MV-4-11 (cell line): Measurements from ENCODE around the gene ADAMTS7.
A peak's percentile ranks its signal among the peaks of the same experiment; 100 is the strongest.
"Not testable (repeated sequence)": the region's sequence is repeated elsewhere in the genome, so short reads cannot be mapped to it uniquely, and the experiment has no call there.

Experiments used
- DNase-seq: peaks from one replicate; lab custom pipeline; 2025; lab: John Stamatoyannopoulos, UW

The ADAMTS7 gene

DNA sequence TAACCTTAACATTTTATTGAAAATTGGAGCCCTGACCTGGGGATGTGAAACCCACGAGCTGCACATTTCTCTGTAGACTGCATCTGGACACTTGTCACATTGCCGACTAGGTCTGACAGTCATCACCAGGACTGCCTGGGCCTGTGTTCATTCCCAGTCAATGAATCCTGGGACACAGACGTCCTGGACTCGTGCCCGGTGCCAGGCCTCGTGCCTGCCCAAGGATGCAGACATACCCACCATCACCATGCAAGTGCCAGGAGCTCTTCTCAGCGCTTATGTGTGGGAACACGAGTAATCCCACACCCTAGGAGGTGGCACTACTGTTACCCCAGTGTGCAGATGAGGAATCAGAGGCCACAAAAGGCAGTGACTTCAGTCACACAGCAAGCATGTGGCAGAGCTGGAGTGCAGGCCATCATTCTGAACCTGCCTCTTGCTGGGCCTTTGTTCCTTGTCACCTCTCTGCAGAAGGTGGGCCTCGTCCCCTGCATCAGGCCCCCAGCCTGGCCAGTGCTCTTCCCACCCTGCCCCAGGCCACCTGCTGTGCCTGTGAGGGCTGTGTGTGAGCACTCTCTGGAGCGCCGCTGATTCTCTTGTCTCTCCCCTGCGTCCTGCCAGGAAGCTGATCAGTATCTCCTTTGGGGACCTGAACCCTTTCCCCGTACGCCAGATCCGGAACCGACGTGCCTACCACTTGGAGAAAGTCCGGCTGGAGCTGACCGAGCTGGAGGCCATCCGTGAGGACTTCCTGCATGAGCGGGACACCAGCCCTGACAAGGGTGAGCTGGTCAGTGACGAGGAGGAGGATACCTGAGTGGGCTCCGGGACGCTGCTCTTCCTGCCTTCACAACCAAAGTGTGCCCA, 58.5 kb downstream of the ADAMTS7 start:
- no peak for DNase-seq

DNA sequence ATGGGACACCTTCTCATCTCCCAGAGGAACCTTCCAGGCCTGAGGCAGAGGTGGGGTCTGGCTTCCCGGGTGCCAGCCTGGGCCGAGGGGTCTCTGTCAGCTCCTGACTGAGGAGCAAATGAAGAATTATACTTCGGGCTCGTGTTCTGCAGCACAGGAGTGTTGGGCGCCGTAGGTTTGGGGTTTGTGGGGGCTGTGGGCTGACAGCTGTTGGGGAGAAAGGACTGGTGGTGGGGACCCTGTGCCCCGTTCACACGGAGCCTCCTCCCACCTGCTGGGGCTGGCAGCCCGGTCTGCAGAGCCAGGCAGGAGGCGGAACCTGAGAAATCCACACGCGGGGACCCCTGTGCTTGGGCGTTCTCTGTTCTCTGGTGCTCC, 59.7 kb downstream of the ADAMTS7 start:
- no peak for DNase-seq

DNA sequence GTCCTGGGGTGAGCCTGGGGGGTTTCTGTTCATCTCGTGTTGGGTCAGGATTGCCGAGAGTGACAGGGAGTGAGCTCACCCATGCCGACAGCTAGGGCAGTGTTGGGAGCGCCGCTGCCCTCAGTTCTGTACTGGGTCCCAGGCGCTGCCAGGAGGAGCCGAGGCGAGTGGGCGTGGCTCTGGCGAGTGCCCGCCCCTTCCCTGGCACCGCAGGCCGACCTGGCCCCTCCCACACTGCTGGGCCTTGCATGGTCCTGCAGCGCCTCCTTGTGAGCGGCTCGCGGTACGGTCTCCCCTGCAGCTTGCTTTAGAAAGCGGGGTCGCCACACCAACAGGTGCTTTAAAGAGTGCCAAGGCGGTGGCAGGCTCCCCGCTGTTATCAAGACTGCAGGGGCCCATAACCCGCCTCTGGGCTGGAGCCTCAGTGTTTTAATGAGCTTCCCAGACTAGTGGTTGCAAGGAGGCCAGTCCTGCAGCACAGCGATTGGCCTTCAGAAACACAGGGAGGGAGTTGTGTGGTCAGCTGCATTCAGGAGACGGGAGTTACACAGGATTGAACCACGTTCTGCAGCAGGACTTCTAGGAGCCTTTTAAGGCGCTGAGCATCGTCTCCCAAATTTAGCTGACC, 60.2 kb downstream of the ADAMTS7 start:
- peak; percentile 82 for DNase-seq

DNA sequence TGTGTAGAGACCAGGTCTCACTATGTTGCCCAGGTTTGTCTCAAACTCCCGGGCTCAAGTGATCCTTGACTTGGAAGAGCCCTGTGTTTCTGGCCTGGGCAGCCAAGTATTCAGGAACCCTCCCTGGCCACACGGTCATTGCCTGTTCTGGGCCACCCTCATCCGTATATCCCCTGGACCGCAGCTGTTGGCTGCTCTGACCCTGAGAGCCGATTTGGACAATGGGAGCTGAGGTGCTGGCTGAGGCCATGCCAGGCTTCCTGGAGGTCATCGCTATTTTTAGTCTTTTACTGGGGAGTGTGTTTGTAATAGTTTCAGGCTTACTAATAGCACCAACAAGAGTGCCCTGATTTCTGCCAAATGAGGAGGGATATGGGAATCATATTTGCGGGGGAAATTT, 60.7 kb downstream of the ADAMTS7 start:
- no peak for DNase-seq

DNA sequence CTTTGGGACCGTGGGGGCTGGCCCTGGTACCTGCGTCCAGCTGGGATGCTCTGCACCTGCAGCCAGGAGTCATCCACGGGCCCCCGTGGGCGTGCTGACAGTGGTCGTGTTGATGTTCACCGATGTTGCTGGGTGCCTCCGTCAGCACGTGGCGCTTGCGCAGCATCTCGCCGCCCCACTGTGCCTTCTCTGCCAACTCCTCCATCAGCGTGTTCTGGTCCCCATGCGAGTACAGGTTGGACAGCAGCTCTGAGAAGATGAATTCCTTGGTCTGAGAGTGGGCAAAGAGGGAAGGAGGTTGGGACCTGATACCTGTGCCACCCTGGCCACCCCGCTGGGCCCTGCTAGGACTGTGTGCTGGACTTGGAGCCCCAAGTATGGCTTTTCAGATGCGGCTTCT, 61.4 kb downstream of the ADAMTS7 start:
- no peak for DNase-seq

DNA sequence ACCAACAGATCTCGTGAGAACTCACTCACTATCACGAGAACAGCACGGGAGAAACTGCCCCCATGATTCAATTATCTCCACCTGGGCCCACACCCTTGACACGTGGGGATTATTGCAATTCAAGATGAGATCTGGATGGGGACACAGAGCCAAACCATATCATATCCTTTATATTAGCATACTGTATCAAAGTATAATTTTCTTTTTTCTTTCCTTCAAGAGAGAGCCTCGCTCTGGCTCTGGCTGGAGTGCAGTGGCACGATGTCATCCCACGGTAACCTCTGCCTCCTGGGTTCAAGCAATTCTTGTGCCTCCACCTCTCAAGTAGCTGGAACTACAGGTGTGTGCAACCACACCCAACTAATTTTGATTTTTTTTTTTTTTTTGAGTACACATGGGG, 63.4 kb downstream of the ADAMTS7 start:
- not testable (repeated sequence) for DNase-seq

DNA sequence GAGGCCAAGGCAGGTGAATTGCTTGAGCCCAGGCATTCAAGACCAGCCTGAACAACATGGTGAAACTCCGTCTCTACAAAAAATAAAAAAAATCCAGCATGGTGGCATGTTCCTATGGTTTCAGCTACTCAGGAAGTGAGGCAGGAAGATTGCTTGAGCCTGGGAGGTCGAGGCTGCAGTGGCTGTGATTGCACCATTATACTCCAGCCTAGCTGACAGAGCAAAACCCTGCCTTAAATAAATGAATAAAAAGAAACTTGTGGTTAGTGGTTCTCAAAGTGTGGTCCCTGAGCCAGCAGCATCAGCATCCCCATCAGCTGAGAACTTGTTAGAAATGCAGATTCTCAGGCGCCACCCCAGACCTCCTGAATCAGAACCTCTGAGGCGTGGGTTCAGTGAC, 69.6 kb downstream of the ADAMTS7 start:
- DNase-seq, result not testable (repeated sequence)

DNA sequence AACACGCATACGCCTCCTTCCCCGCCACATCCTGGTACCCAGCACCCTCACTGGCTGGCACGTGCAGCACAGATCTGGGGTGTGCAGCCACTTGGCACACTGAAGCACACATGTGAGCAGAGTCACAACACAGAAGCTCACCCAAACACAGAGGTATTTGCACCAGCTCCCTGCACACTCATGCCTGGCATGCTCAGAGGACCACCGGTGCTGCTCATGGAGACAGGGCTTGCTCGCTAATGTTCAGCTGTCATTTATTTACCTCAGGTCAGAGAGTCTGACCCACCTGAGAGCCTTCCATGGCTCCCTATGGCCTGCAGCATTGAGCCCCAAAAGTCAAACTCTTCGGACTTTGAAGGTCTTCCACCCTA, 70.4 kb downstream of the ADAMTS7 start:
- no peak for DNase-seq

DNA sequence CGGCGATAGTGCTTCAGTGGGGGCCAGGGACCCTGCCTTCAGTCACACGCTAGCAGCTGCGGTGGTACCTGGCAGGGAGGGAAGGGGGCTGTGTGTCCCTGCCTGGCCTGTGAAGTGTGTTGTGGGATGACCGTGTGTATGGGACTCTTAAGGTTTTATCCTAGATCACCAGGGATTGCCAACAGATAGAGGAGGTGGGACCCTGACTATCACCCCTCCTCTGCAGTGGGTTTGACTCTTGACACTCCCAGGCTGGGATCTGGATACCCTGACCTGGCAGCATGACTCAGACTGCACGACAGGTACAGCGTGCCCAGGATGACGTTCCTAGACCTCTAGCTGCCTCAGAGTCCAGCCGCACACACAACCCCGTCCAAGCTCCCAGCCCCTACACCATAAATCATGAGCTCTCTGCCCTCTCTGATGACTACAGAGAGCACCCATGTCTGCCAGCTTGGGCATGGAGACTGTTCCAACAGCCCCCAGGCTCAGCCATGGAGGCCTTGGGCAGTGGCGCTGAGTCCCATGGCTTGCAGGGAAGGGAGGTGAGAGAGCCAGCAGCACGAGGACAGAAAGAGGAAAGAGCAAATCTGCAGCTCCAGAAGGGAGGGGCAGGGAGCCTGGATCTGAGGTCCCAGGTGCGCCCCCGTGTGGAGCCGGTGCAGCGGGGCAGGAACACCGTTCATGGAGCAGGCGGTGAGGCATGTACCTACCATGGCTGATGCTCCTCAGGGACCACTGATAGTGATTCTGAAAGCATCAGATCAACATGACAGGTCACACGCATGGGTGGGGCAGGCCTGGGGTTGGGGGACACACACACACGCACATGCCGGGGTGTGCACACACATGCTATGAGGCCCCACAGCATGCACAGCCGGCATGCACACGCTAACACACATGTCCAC, 71.0 kb downstream of the ADAMTS7 start:
- peak; percentile 76 for DNase-seq

DNA sequence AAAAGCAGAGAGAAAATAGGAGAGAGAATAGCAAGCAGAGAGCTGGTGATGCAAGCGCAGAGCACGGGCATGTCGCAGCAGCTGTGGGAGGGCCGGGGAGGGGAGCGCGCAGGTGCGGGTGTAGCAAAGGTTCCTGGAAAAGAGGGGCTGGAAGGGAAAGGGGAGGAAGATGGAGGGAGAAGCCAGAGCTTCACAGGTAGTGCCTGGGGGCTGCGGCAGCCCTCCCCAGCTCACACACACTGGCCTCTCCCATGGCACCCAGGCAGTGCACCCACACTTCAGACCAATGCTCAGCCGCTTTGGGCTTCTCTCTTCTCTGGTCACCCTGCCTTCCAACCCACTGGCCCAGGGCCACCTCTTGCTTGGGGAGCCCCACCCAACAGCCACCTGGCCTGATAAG, 72.1 kb downstream of the ADAMTS7 start:
- no peak for DNase-seq

DNA sequence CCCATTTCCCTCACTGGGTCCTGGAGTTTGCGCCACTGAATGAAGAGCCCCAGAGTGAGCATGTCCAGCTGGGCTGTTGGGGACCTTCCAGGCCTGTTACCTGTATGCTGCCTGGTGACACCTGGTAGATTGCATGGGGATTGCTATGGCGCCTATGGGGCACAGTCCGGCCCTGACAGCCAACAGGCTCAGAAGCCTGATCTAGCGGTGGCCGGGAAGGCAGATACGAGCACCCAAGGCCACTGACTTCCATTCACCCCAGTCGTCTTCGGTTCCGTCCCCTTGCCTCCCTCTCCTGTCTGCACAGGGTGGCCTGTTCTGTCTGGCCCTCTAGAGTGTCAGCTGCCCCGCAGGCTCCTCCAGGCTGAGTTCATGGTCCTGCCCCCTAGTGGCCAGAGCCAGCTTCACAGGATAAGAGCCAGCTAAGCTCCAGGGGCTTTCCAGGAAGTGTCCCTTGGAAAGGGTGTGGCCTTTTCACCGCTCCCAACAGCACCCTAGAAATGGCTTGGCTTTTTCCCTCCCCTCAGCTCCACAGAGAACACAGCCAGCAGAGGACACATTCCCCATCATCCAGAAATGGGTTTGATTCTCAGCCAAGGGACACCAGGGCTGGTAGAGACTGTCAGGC, 73.2 kb downstream of the ADAMTS7 start:
- DNase-seq, result peak; percentile 48

DNA sequence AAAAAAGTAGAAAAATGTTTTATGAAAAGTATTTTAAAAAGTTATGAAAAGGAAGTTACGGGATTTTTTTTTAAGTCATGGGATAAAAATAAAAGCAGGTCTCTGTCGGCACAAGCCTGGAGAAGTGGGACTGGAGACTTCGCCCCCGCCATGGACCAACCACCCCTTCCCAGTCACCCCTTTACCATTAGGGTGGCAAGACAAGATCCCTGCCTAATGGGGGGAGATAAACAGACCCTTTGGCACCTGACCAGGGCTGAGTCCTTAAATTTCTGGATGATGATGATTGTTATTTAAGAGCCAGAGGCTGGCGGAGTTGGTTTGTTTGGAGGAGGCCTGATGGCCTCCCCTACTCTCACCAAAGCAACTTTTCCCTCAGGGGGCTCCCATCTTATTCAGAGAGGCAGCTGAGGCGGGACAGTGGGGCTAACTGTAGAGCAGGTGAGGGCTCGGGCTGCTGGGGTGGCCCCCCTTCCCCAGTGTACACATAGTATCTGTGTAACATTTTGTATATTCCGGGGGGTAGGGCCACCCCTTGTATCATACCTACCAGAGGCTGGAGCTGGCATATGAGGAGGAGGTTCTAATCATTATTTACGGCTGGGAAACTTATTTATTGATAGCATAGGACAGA, 74.0 kb downstream of the ADAMTS7 start:
- DNase-seq, result no peak

DNA sequence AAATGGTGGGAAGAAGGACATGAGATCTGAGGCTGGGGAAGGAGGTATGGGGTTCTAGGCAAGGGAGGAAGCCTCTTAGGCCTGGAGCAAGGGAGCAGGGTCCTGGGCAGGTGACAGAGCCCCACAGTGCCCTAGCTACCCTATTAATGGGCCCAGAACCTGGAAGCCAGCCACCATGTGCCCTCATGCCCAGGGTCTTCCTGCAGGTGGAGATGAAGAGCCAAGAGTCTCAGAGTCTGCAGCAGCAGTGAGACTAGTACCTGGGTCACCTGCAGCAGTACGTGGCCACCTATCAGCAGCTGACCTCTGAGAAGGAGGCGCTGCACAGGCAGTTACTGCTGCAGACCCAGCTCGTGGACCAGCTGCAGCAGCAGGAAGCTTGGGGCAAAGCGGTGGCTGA, 75.0 kb downstream of the ADAMTS7 start:
- DNase-seq, result not testable (repeated sequence)

DNA sequence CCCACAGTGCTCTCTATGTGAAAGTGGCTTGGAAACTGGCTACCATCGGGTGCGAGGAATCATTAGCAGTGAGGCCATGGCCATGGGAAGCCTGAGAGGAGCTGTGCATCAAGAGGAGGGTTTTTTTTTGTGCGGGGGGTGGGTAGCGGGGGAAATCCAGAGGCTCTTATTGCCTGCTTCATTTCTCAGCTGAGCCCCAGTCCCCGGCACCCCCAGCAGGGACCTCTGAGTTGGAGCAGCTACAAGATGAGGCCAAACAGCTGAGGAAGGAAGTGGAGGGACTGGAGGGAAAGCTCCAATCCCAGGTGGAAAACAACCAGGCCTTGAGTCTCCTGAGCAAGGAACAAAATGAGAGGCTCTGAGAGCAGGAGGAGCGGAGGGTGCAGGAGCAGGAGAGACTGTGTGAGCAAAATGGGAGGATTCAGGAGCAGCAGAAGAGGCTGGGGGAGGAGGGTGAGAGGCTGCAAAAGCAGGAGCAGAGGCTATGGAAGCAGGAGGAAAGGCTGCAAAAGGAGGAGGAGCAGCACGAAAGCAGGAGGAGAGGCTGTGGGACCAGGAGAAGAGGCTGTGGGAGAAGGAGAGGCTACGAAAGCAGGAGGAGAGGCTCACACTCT, 76.7 kb downstream of the ADAMTS7 start:
- no peak for DNase-seq

DNA sequence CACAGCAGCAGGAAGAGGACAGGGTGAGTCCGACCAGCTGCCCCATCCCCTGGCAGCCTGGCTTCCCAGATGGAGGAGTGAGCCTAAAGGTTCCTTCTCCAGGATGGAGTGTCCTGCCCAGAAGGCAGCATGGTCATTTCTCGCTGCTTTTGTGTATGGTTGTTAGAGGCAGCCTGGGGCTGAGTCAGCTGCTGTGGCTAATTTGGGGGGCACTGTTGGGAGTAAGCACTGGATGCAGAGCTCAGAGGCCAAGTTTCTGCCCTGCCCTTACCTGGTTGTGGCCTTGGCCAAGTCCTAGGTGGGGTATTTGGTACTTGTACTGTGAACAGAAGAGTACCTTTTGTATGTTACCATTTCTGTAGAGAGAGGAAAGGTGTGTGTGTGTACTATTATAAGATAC, 78.6 kb downstream of the ADAMTS7 start:
- no peak for DNase-seq

DNA sequence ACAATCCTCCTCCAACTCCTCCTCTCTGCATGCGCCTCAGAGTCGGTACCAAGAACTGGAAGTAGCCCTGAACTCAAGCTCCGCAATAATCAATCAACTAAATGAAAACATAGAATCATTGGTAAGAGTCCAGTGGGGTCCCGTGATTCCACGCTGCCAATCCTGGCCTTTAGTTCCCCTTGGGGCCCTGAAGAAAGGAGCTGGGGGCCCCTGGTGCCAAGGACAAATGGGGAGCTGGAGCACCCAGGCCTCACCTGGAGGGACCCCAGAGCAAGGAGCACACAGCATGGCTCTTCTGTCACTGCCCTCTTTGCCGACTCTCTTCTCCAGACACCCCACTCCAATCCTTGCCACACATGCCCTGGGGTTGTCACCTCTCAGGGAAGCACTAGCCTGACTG, 80.3 kb downstream of the ADAMTS7 start:
- no peak for DNase-seq

DNA sequence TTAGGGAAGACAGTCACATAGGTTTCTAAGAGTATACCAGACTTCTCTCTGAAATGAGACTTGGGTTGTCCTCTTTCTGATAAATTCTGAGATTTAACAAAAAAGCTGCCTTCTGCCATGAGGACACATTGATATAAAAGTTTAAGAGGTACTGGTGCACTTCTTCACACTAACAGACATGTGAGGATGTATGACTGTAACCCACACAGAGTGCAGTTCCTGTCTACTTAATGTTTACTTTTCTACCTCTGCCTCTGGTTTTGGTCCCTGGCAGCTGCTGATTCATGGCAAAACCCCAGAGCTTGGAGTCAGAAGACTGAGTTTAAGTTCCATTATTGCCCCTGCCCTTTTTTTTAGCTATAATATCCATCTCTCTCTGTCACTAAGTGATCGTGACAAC, 82.8 kb downstream of the ADAMTS7 start:
- not testable (repeated sequence) for DNase-seq

DNA sequence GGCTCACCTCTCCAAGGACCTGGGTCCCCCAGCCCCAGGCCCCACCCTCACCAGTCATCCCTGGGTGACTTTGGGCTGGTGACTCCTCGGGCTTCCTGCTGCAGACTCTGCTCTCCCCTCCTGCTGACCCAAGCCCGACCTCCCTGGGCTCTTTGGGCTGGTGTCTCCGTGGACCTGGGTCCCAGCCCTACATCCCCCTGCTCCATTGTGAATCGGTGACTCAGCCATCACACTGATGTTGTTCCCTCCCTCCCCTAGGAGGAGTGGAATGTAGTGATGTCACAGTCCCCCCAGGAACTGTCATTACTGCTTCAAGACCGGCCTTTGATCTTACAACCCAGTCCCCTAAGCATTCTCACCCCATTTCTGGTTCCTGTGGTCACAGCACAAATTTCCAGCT, 83.7 kb downstream of the ADAMTS7 start:
- DNase-seq, result no peak

DNA sequence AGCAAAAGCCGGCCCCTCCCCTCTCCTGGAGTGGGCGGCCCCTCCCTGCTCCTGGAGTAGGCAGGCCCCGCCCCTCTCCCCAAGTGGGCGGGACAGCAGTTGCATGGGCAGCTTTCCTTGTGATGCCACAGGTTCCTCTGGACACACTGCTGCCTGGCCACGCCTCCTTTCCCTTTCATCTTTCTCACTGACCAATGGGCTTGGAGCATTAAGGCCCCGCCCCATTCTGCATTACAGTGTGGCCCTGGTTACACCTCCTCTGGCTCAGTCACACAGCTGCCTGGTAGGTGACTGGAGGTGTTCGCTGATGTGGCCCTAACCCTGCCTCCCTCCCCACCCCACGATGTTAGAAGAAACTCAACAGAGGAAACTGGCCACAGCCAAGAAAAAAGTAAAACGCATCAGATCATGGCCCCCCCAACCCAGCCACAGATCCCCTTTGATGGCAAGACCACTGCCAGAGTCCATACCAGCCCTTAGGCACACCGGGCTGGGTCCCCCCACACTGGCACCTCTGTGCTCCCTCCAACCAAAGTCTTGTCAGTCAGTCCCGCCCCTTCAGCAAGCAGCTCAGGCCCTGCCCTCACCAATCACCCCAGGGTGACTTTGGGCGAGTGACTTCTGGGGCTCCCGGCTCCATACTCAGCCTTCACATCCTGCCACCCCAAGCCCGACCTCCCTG, 84.3 kb downstream of the ADAMTS7 start:
- DNase-seq, result peak; percentile 44

DNA sequence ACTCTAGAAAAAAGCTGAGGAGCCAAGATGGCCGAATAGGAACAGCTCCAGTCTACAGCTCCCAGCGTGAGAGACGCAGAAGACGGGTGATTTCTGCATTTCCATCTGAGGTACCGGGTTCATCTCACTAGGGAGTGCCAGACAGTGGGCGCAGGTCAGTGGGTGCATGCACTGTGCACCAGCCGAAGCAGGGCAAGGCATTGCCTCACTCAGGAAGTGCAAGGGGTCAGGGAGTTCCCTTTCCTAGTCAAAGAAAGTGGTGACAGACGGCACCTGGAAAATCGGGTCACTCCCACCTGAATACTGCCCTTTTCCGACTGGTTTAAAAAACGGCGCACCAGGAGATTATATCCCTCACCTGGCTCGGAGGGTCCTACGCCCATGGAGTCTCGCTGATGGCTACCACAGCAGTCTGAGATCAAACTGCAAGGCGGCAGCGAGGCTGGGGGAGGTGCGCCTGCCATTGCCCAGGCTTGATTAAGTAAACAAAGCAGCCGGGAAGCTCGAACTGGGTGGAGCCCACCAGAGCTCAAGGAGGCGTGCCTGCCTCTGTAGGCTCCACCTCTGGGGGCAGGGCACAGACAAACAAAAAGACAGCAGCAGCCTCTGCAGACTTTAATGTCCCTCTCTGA, 91.3 kb downstream of the ADAMTS7 start:
- DNase-seq, result peak; percentile 27
